Measurements from ENCODE around the gene LOXL1.

GRCh38 chr15:73959012-73959581 lies 32.8 kb downstream of the LOXL1 start:
- TF ChIP-seq, protein P1, sequence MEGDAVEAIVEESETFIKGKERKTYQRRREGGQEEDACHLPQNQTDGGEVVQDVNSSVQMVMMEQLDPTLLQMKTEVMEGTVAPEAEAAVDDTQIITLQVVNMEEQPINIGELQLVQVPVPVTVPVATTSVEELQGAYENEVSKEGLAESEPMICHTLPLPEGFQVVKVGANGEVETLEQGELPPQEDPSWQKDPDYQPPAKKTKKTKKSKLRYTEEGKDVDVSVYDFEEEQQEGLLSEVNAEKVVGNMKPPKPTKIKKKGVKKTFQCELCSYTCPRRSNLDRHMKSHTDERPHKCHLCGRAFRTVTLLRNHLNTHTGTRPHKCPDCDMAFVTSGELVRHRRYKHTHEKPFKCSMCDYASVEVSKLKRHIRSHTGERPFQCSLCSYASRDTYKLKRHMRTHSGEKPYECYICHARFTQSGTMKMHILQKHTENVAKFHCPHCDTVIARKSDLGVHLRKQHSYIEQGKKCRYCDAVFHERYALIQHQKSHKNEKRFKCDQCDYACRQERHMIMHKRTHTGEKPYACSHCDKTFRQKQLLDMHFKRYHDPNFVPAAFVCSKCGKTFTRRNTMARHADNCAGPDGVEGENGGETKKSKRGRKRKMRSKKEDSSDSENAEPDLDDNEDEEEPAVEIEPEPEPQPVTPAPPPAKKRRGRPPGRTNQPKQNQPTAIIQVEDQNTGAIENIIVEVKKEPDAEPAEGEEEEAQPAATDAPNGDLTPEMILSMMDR (conservative IDR thresholded peaks at IDR 0.05 in 1 of 2, IDR thresholded peaks at IDR 0.05 in 1 of 2; ENCODE audit: low read depth in 1 of 2, low read length in 2 of 2) = no peak
- TF ChIP-seq EZH2 (IDR thresholded peaks at IDR 0.05; ENCODE audit: low read length, missing control alignments) = no peak
